LNCAP (cell line): Measurements from ENCODE around the gene GPR37L1.

Source experiments
- TF ChIP-seq, protein P1 (sequence below): fragments of 450-650 bp; IDR thresholded peaks from 2 replicates; pipeline ENCODE4 v1.5.1; 2017; ENCODE audit warnings: mild to moderate bottlenecking

Gene GPR37L1

DNA sequence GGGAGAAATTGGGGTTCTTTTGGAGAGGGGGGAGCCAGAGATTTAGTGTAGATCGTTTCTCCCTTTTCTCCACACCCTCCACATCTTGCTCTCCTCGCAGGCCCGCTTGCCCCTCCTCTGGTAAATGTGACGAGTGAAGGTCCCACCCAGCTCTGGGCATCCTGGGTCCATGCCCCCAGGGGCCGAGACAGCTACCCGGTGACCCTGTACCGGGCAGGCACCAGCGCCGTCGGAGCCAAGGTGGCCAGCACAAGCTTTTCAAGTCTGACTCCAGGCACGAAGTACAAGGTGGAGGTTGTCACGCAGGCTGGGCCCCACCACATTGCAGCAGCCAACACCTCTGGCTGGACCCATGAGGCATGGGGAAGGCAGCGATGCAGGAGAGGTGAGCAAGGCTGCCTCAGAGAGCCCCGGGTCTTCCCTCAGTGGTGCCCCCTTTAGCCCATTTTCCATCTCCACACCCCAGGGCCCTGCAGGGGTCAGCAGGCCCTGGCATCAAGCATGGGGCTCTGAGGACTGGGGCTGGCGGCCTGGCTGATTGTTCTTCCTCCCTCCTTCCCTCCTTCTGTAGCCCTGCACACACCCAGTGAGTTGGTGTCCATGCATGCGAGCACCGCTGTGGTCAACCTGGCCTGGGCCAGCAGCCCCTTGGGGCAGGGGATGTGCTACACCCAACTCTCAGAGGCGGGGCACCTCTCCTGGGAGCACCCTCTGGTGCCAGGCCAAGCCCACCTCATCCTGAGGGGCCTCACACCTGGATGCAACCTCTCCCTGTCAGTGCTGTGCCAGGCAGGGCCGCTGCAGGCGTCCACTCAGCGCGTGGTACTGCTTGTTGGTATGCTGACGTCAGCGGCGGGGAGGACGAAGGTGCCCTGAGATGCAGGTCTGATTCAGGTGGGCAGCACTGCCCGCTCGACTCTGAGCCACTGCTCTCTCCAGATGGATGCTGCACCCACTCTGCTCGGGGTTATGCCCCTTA, 54.5 kb downstream of the GPR37L1 start:
- TF ChIP-seq, protein P1, sequence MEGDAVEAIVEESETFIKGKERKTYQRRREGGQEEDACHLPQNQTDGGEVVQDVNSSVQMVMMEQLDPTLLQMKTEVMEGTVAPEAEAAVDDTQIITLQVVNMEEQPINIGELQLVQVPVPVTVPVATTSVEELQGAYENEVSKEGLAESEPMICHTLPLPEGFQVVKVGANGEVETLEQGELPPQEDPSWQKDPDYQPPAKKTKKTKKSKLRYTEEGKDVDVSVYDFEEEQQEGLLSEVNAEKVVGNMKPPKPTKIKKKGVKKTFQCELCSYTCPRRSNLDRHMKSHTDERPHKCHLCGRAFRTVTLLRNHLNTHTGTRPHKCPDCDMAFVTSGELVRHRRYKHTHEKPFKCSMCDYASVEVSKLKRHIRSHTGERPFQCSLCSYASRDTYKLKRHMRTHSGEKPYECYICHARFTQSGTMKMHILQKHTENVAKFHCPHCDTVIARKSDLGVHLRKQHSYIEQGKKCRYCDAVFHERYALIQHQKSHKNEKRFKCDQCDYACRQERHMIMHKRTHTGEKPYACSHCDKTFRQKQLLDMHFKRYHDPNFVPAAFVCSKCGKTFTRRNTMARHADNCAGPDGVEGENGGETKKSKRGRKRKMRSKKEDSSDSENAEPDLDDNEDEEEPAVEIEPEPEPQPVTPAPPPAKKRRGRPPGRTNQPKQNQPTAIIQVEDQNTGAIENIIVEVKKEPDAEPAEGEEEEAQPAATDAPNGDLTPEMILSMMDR: no peak

DNA sequence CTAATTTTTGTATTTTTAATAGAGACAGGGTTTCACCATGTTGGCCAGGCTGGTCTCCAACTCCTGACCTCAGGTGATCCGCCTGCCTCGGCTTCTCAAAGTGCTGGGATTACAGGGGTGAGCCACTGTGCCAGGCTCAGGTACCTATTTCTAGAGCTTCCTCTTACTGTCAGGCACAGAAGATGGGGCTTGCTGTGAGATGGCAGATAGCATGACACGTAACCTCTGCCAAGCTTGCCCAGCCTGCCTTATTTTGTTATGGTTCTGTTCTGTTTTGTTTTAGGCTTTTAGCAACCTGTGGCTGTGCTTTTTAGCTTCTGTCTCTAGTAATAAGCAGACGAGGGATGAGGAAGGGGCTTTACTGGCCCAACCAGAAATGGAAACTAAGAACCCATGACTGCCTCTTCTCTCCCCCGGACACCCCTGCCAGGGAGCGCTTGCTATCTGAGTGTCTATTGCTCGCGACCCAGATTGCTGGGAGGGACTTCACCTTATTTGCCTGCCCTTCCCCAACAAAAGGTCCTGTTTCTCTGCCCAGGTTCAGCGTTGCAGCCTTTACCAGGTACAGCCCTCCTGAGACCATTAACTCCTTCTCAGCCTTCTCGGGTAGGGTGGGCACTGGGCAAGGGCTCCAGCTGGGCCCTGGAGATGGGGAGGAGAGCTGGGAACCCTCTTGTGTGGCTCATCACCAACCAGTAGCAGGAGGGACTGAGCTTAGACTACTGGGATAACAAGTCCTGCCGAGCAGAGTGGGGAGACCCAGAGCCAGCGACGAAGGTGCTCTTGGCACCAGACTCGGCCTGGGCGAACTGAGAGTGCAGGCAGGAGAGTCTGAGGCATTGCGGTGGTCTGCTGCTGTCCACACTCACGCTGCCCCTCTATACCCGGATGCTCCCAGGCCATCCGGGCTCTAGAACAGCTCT, 57.4 kb downstream of the GPR37L1 start:
- TF ChIP-seq, protein P1: no peak

GRCh38 chr1:202181586-202181985, 58.9 kb downstream of the GPR37L1 start:
- TF ChIP-seq, protein P1: no peak

DNA sequence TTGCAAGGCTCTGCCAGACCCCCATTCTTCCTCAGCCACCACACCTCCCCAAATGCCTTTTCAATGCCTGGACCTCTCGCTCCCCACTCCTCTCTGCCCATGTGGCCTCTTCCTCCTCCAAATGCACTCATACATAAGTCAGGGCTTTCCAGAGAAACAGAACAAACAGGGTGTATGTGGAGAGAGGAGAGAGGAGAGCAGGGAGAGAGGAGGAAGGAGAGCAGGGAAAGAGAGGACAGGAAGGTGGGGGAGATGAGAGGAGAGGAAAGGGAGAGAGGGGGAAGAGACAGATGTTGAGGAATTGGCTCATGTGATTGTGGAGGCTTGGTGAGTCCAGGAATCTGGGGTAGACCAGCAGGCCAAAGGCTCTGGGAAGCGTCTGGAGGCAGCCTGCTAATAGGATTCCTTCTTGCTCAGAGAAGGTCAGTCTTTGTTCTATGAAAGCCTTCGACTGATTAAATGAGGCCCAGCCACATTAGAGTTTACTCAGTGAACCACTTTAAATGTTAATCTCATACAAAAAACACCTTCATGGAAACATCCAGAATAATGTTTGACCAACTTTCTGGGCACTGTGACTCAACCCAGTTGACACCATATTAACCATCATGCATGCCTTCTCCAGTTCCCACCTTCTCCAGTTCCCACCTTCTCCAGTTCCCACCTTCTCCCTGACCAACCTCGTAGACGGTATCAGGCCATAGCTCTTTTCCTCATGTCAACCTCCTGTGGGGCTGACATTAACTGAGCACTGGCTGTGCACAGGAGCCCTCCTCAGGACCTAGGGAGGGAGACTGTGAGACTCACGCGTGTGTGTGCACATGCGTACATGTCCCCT, 59.5 kb downstream of the GPR37L1 start:
- TF ChIP-seq, protein P1: no peak
